Measurements from ENCODE around the gene GPR3.
A peak's percentile ranks its signal among the peaks of the same experiment; 100 is the strongest.
"Not testable (repeated sequence)": the region's sequence is repeated elsewhere in the genome, so short reads cannot be mapped to it uniquely, and the experiment has no call there.

The GPR3 gene

GRCh38 chr1:27400963-27401341 lies 8.5 kb downstream of the GPR3 start:
- DNase-seq (ENCODE audit: low read depth): no peak
- H3K4me3 ChIP-seq (ENCODE audit: control insufficient read depth, low read depth, low read length): no peak overlapping the region
- no peak for TF ChIP-seq CTCF (conservative IDR thresholded peaks at IDR 0.05; ENCODE audit: control insufficient read depth, insufficient read depth, low read depth, low read length)

GRCh38 chr1:27402349-27402754 lies 9.9 kb downstream of the GPR3 start:
- peak; percentile 63 for DNase-seq (ENCODE audit: low read depth)
- TF ChIP-seq CTCF (conservative IDR thresholded peaks at IDR 0.05; ENCODE audit: control insufficient read depth, insufficient read depth, low read depth, low read length): peak; percentile 51
- H3K4me3 ChIP-seq (ENCODE audit: control insufficient read depth, low read depth, low read length): no peak overlapping the region

GRCh38 chr1:27403065-27403726 lies 10.8 kb downstream of the GPR3 start:
- H3K4me3 ChIP-seq (ENCODE audit: control insufficient read depth, low read depth, low read length): no peak overlapping the region
- peak; percentile 82 for DNase-seq (ENCODE audit: low read depth)
- TF ChIP-seq CTCF (conservative IDR thresholded peaks at IDR 0.05; ENCODE audit: control insufficient read depth, insufficient read depth, low read depth, low read length): peak; percentile 33

GRCh38 chr1:27403931-27404330 lies 11.5 kb downstream of the GPR3 start:
- TF ChIP-seq CTCF (conservative IDR thresholded peaks at IDR 0.05; ENCODE audit: control insufficient read depth, insufficient read depth, low read depth, low read length): no peak
- no peak overlapping the region for H3K4me3 ChIP-seq (ENCODE audit: control insufficient read depth, low read depth, low read length)
- DNase-seq (ENCODE audit: low read depth): no peak

GRCh38 chr1:27405074-27405473 lies 12.7 kb downstream of the GPR3 start:
- H3K4me3 ChIP-seq (ENCODE audit: control insufficient read depth, low read depth, low read length): no peak overlapping the region
- no peak for TF ChIP-seq CTCF (conservative IDR thresholded peaks at IDR 0.05; ENCODE audit: control insufficient read depth, insufficient read depth, low read depth, low read length)
- DNase-seq (ENCODE audit: low read depth): peak; percentile 56

- not testable (repeated sequence) for DNase-seq (ENCODE audit: low read depth); H3K4me3 ChIP-seq (ENCODE audit: control insufficient read depth, low read depth, low read length)
These were observed 13.4 kb downstream of the GPR3 start for GRCh38 chr1:27405598-27406361.

- no peak for DNase-seq (ENCODE audit: low read depth)
- no peak overlapping the region for H3K4me3 ChIP-seq (ENCODE audit: control insufficient read depth, low read depth, low read length)
- no peak for TF ChIP-seq CTCF (conservative IDR thresholded peaks at IDR 0.05; ENCODE audit: control insufficient read depth, insufficient read depth, low read depth, low read length)
These were observed 13.9 kb downstream of the GPR3 start for GRCh38 chr1:27406362-27406680.

GRCh38 chr1:27406791-27407190 lies 14.4 kb downstream of the GPR3 start:
- not testable (repeated sequence) for DNase-seq (ENCODE audit: low read depth); H3K4me3 ChIP-seq (ENCODE audit: control insufficient read depth, low read depth, low read length)

Measured in fibroblast of mammary gland (primary cell).